Left ventricle myocardium inferior (tissue), 1 donor: ENCODE data around the gene SEMA3C. TPM values are rescaled to one million over a fixed set of nuclear protein-coding genes. Genes with fewer than 3 reads are reported as not detected.

ENCODE experiments used
- DNase-seq: peaks from one replicate; pipeline ENCODE4 v3.0.0-alpha.2; 2020
- H3K27ac ChIP-seq: fragments of 200-600 bp; replicated peaks from 2 replicates; pipeline ENCODE4 v1.8.0; 2021
- H3K27me3 ChIP-seq: fragments of 200-600 bp; 2 replicates; pipeline ENCODE4 v1.8.0; 2021; ENCODE audit warnings: low read depth
- H3K36me3 ChIP-seq: fragments of 200-600 bp; 2 replicates; pipeline ENCODE4 v1.8.0; 2021
- H3K4me1 ChIP-seq: fragments of 200-600 bp; 2 replicates; pipeline ENCODE4 v1.8.0; 2021
- H3K4me3 ChIP-seq: fragments of 200-600 bp; 2 replicates; pipeline ENCODE4 v1.8.0; 2021; ENCODE audit warnings: mild to moderate bottlenecking, moderate library complexity
- H3K9me3 ChIP-seq: fragments of 200-600 bp; replicated peaks from 2 replicates; pipeline ENCODE4 v1.8.0; 2021
- intact Hi-C: fragments of 100-400 bp; cut with micrococcal nuclease; formaldehyde crosslinking; loops from one replicate; pipeline ENCODE4 v1.11.0; 2022
- total RNA-seq: library from RNA; stranded (reverse); fragmentation: NEBNext Ultra II Directional; extraction: Animal tissue kit (Norgen Biotek cat#: 25700); gene quantifications from one replicate; pipeline ENCODE4 v1.2.1, GENCODE V29; 2021
- TF ChIP-seq, protein P1 (sequence below): fragments of 200-600 bp; IDR thresholded peaks from 2 replicates; pipeline ENCODE4 v1.8.0; 2021; ENCODE audit warnings: antibody characterized with exemption, mild to moderate bottlenecking, borderline replicate concordance
- donor health status: DM: no; HTN: yes; CAD: no; lungs with severe emphysema.

SEMA3C gene
- total RNA-seq, 1 donor from 2014 or later: 66.5 TPM

DNA sequence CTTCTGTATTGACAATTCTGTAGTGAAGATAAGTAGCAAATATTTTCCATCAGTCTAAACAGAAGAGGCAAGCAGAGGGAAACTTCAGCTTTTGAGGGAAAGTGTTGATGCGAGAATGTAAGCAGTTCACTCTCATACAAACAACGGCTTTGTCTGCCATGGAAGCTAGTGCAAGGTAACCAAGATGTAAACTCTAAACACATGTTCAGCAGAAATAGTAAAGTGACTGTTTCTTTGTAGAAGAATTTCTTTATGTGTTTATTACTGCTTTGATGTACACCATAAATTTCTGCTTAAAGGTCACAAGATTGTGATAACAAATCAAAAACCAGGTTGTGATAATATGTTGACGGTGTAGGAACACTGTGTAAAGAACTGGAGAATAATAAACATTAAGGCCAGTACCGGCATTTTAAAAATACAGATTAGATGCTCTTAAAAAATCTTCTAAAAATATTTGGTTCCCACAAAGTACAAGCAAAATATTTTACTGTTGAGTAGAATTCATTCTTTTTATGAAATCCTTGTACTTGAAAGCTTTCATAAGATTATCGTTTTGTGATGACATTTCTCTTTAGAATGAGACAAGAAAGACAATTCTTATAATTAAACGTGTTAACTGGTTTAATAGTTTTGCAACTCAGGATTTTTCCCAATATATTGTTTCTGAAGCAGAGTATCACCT lies 34.2 kb downstream of the SEMA3C start:
- TF ChIP-seq, protein P1, sequence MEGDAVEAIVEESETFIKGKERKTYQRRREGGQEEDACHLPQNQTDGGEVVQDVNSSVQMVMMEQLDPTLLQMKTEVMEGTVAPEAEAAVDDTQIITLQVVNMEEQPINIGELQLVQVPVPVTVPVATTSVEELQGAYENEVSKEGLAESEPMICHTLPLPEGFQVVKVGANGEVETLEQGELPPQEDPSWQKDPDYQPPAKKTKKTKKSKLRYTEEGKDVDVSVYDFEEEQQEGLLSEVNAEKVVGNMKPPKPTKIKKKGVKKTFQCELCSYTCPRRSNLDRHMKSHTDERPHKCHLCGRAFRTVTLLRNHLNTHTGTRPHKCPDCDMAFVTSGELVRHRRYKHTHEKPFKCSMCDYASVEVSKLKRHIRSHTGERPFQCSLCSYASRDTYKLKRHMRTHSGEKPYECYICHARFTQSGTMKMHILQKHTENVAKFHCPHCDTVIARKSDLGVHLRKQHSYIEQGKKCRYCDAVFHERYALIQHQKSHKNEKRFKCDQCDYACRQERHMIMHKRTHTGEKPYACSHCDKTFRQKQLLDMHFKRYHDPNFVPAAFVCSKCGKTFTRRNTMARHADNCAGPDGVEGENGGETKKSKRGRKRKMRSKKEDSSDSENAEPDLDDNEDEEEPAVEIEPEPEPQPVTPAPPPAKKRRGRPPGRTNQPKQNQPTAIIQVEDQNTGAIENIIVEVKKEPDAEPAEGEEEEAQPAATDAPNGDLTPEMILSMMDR: no peak
- Histone ChIP-seq H3K27me3 (no peaks in the 10 kb centered on the region), H3K36me3 (no peaks in the 10 kb centered on the region), H3K27ac (peak overlapping the region; percentile 21), H3K4me3 (no peak overlapping the region), H3K9me3 (no peaks in the 10 kb centered on the region), H3K4me1 (peaks cover 37% of the 10 kb centered on the region)
- no peak for DNase-seq
- intact Hi-C loops: no loop called here

GRCh38 chr7:80883154-80884025 lies 35.5 kb downstream of the SEMA3C start:
- DNase-seq: no peak
- Histone ChIP-seq H3K4me3 (no peak overlapping the region), H3K4me1 (peaks cover 41% of the 10 kb centered on the region), H3K9me3 (no peaks in the 10 kb centered on the region), H3K36me3 (no peaks in the 10 kb centered on the region), H3K27me3 (no peaks in the 10 kb centered on the region), H3K27ac (peak overlapping the region; percentile 51)
- TF ChIP-seq, protein P1: no peak
- intact Hi-C loops: no loop called here

DNA sequence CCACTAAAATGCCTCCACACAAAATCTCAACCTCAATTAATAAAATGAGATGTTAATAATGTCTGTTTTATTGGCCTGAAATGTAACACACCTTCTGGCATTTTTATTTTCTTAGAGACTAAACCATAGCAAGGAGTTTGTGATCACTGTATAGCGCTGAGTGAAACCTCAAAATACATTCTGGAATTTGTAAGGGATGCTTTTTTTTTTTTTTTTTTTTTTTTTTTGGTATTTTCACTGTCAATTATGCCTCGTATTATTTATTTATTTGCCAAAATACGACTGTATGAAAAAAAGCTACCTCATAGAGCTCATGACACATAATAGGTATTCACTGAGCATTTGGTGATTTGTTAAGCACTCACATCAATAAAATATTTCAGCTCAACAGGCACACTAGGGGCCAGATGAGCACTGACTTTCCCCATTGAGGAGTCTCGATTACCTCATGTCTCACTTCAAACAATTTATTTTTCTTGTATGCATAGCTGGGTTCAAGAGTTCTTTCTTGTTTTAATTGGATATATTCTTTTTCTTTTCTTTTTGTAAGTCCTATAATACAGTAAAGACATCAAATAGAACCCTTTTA lies 36.5 kb downstream of the SEMA3C start:
- DNase-seq: no peak
- Histone ChIP-seq H3K4me1 (peaks cover 43% of the 10 kb centered on the region), H3K36me3 (no peaks in the 10 kb centered on the region), H3K9me3 (no peaks in the 10 kb centered on the region), H3K27ac (no peak overlapping the region), H3K27me3 (no peaks in the 10 kb centered on the region), H3K4me3 (no peak overlapping the region)
- TF ChIP-seq, protein P1: no peak
- intact Hi-C loops: no loop called here

GRCh38 chr7:80881351-80881900 lies 37.4 kb downstream of the SEMA3C start:
- TF ChIP-seq, protein P1: no peak
- Histone ChIP-seq H3K4me3 (no peak overlapping the region), H3K27ac (peak overlapping the region; percentile 36), H3K4me1 (peaks cover 51% of the 10 kb centered on the region), H3K9me3 (no peaks in the 10 kb centered on the region), H3K36me3 (no peaks in the 10 kb centered on the region), H3K27me3 (no peaks in the 10 kb centered on the region)
- intact Hi-C loops: no loop called here
- no peak for DNase-seq

GRCh38 chr7:80879849-80880248 lies 39.0 kb downstream of the SEMA3C start:
- intact Hi-C loops: no loop called here
- H3K27ac ChIP-seq: peak overlapping the region; percentile 41
- H3K36me3 ChIP-seq: no peaks in the 10 kb centered on the region
- no peak overlapping the region for H3K4me3 ChIP-seq
- no peak for DNase-seq
- H3K27me3 ChIP-seq: no peaks in the 10 kb centered on the region
- TF ChIP-seq, protein P1: no peak
- H3K4me1 ChIP-seq: peaks cover 48% of the 10 kb centered on the region
- H3K9me3 ChIP-seq: no peaks in the 10 kb centered on the region
